GM12872 (cell line): ENCODE measurements around the gene FAM163A.

Experiments
- TF ChIP-seq, protein P1 (sequence below): IDR thresholded peaks from 3 replicates; pipeline ENCODE4 v1.5.1; 2011; ENCODE audit warnings: low read depth, mild to moderate bottlenecking, low read length, moderate library complexity; ENCODE audit not compliant: insufficient read depth

Gene FAM163A

DNA sequence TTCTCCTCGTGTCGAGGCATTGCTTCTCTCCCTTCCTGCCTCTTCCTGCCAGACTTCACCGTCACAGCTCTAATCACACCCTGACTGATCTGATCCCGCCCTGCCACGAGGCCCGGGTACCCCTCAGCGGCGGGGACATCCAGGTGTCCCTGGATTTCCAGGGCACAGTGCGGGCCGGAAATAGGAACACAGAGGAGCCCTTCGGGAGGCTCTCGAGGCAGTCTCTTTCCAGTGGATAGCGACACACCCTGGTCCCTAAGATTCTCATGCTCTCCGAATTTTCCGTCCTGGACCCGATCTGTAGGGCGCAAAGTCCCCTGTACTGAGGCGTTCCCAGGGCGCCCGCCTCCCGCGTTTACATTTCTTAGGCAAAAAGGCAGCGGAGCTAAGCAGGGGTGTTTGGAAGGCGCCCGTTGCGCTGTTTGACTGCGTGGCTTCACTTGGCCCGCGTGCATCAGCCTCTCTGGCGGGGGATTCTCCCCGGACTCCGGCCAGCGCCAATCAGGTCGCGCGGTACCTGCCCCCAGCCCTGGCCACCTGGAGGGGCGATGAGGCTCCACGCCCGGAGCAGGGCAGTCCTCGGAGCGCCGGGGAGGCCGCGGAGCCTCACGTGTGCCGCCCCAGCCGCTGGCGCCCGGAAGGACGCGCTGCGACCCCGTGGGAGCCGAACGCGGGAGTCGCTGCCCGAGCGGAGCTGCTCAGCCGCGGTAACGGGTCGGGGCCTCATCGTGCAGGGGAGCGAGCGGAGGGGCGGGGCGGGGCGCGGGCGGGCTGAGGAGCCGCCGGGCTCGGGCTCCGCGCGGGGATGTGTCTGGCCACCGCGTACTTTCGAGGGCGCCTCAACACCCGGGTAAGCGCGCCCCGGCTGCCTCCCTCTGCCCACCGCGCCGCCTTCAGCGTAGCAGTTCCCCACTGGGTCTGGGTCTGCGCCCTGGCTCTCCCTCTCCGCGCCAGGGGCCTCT is at the start of gene FAM163A:
Gene FAM163A (plus strand): TSS at position 575 of the 962 bp plus-strand sequence. CDS start 69,807 bp downstream, outside the sequence.
- TF ChIP-seq, protein P1, sequence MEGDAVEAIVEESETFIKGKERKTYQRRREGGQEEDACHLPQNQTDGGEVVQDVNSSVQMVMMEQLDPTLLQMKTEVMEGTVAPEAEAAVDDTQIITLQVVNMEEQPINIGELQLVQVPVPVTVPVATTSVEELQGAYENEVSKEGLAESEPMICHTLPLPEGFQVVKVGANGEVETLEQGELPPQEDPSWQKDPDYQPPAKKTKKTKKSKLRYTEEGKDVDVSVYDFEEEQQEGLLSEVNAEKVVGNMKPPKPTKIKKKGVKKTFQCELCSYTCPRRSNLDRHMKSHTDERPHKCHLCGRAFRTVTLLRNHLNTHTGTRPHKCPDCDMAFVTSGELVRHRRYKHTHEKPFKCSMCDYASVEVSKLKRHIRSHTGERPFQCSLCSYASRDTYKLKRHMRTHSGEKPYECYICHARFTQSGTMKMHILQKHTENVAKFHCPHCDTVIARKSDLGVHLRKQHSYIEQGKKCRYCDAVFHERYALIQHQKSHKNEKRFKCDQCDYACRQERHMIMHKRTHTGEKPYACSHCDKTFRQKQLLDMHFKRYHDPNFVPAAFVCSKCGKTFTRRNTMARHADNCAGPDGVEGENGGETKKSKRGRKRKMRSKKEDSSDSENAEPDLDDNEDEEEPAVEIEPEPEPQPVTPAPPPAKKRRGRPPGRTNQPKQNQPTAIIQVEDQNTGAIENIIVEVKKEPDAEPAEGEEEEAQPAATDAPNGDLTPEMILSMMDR, result no peak

DNA sequence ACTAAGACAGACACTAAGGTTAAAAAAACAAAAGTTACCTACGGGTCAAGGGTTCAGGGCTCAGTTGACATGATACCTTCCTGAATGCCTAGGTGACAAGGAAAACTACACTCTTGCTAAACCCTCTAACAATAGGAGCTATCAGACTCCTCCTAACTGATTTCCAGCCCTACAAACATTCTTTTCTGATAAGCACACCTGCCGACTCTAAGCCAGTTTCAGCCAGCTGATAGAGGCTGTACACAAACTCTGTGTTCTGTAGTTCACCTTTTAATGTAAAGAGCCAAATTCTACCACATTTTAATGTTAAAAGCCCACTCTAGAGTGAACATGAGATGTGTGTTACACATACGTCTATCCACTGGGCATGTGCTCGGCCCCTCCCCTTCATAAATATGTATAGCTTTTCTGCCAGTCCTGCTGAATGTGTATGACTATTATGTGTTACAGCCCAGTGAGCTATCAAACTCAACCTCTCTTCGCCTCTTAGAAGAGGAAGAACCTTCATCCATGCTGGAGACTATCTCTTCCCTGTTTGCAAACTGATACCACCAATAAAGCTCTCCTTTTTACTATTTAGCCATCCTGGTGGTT is 40.0 kb upstream of the FAM163A start:
- TF ChIP-seq, protein P1, result no peak

DNA sequence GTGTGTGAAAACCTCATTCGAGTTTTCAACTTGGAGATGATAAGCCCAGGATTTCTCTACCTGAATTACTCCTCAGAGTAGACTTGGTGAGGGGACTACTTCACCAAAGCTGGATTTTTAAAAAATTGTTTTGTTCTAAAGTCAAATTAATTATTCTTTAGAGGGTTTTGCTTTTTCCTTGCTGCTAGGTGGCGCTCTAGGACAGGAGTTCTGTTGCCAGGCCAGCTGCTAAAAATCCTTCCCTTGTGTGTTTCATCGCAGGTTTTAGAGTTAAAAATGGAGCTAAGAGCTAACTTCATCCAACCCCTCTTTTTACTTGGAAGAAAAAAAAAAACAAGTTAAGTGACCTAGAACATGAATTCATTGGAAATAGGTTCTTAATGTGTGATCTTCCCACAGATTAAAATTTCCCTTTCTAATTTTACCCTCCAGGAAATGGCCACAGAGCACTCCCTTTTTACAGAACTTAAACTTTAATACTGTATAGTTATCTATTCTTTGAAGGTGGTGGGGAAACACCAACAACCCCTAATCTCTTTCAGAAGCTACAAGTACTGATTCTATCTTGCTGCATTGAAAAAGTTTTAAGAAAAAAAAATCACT is 36.7 kb upstream of the FAM163A start:
- TF ChIP-seq, protein P1, result peak; percentile 71

DNA sequence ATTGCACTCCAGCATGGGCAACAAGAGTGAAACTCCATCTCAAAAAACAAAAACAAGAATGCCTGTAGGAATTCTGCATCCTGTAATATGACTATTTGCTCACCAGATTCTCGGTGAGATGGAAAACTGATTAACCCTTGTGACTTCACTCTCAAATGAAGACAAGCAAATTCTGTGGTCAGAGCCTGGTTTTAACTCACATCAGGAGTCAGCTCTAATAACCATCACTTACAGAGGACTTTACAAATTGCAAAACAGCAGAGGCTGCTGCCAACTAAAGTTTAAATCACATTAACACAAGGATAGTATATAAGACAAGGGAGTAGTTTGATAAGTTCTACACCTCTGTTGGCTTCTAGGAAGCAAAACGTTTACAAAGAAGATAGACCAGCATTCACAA is 35.7 kb upstream of the FAM163A start:
- TF ChIP-seq, protein P1, result no peak

DNA sequence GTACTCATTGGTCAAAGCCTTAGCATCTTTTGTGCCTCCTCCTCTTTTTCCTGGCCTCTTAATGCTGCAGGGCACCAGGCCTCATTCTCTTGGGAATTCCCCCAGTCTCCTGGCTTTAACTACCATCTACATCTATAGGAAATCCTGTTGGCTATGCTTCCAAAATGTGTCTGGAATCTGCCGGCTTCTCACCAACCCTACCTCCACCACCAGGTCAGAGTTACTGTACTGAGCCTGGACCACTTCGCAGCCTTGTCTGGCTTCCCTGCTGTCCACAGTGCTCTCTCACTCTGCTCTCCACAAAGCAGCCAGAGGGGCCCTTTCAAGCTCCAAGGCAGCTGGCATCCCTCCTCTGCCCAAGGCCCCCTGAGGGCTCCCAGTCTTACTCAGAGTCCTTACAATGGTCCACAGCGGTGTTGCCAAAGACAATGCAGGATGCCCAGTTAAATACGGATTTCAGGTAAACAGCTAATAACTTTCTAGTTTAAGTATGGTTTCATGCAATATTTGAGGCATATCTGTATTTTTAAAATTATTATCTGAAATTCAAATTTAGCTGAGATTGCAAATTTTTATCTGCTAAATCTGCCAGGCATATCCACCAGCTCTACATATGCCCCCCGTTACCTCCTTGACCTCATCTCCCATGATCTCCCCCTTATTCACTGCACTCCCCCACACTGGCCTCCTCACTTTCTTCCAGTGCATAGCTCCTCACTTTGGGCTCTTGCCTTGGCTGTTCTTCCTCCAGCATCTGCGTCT is 34.5 kb upstream of the FAM163A start:
- TF ChIP-seq, protein P1, result no peak

DNA sequence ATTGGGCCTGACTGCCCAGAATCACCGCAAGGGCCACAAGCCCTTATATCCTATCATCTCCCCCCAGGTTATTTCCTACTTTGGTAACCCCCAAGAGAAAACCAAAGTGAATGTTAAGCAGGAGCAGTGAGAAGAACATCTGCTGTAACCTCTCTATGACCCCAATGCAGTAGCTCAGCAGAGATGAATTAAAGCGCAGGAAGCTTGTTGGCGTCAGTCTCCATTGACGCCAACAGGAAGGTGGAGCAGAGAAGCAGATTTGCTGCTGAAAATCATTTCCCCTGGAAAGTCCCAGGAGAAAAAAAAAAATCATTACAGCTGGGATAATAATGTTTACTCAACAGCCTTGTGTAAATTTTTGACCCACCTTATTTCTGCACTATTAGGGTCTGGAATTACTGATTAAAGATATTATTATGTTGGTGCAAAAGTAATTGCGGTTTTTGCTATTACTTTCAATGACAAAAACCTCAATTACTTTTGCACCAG is 33.2 kb upstream of the FAM163A start:
- TF ChIP-seq, protein P1, result no peak
